Measurements from ENCODE around the gene MRPL16.
"Not testable (repeated sequence)": the region's sequence is repeated elsewhere in the genome, so short reads cannot be mapped to it uniquely, and the experiment has no call there.

MRPL16 gene

GRCh38 chr11:59851416-59851815 is 40.8 kb upstream of the MRPL16 start:
- H3K14ac ChIP-seq (ENCODE audit: low read length in 2 of 2); H3K9me3 ChIP-seq (ENCODE audit: control insufficient read depth, low read length); H2AK5ac ChIP-seq (ENCODE audit: low read length, severe bottlenecking); H2AFZ ChIP-seq (ENCODE audit: low read depth, low read length); H3K27ac ChIP-seq (ENCODE audit: low read length, poor library complexity, severe bottlenecking); DNase-seq; H3K4me1 ChIP-seq (ENCODE audit: control insufficient read depth, insufficient read depth, low read depth, low read length); H4K8ac ChIP-seq (ENCODE audit: low read length); H3K27me3 ChIP-seq (ENCODE audit: control insufficient read depth in 1 of 2, insufficient read depth in 1 of 2, low read length in 2 of 2); H2BK120ac ChIP-seq (ENCODE audit: low read depth, low read length); H3K9ac ChIP-seq (ENCODE audit: low read length); H2BK15ac ChIP-seq (ENCODE audit: low read depth, poor library complexity, severe bottlenecking); H3K36me3 ChIP-seq (ENCODE audit: control insufficient read depth in 1 of 2, insufficient read depth in 2 of 2, low read depth in 1 of 2, low read length in 2 of 2); H3K79me1 ChIP-seq (replicated peaks; ENCODE audit: low read length, poor library complexity, severe bottlenecking); H4K91ac ChIP-seq (ENCODE audit: low read length); H2BK5ac ChIP-seq (ENCODE audit: low read depth, low read length, poor library complexity, severe bottlenecking); H3K4me2 ChIP-seq (ENCODE audit: low read length, poor library complexity, severe bottlenecking); H3K4ac ChIP-seq (ENCODE audit: low read depth in 1 of 2, low read length in 2 of 2); H3K18ac ChIP-seq (ENCODE audit: low read depth in 1 of 2, low read length in 2 of 2); H3K23ac ChIP-seq (ENCODE audit: low read length in 2 of 2); H2BK12ac ChIP-seq (ENCODE audit: low read length in 2 of 2); H3K4me3 ChIP-seq (ENCODE audit: insufficient read depth in 1 of 2, low read depth in 1 of 2, low read length in 2 of 2): not testable (repeated sequence)
- 90% methylated on average over 5 of the region's 5 CpGs for WGBS

DNA sequence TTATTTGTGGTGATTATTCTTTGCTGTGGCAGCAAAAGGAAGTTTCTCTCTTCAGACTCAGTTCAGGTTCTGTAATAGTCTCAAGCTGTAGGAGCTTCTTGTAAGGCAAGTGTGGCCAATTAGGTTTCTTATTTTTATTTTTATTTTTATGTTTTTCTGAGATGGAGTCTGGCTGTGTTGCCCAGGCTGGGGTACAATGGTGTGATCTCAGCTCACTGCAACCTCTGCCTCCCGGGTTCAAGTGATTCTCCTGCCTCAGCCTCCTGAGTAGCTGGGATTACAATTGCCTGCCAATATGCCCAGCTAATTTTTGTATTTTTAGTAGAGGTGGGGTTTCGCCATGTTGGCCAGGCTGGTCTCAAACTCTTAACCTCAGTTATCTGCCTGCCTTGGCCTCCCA is 39.0 kb upstream of the MRPL16 start:
- H3K14ac ChIP-seq (ENCODE audit: low read length in 2 of 2); H2AK5ac ChIP-seq (ENCODE audit: low read length, severe bottlenecking); H3K9me3 ChIP-seq (ENCODE audit: control insufficient read depth, low read length); H4K8ac ChIP-seq (ENCODE audit: low read length); H3K4me1 ChIP-seq (ENCODE audit: control insufficient read depth, insufficient read depth, low read depth, low read length); H2BK15ac ChIP-seq (ENCODE audit: low read depth, poor library complexity, severe bottlenecking); H3K4me2 ChIP-seq (ENCODE audit: low read length, poor library complexity, severe bottlenecking); H3K27ac ChIP-seq (ENCODE audit: low read length, poor library complexity, severe bottlenecking); H3K18ac ChIP-seq (ENCODE audit: low read depth in 1 of 2, low read length in 2 of 2); H2BK12ac ChIP-seq (ENCODE audit: low read length in 2 of 2); H3K4ac ChIP-seq (ENCODE audit: low read depth in 1 of 2, low read length in 2 of 2); H3K9ac ChIP-seq (ENCODE audit: low read length); H4K91ac ChIP-seq (ENCODE audit: low read length); H3K27me3 ChIP-seq (ENCODE audit: control insufficient read depth in 1 of 2, insufficient read depth in 1 of 2, low read length in 2 of 2); H3K79me1 ChIP-seq (replicated peaks; ENCODE audit: low read length, poor library complexity, severe bottlenecking); H3K23ac ChIP-seq (ENCODE audit: low read length in 2 of 2); H2BK120ac ChIP-seq (ENCODE audit: low read depth, low read length); H3K4me3 ChIP-seq (ENCODE audit: insufficient read depth in 1 of 2, low read depth in 1 of 2, low read length in 2 of 2); DNase-seq; H3K36me3 ChIP-seq (ENCODE audit: control insufficient read depth in 1 of 2, insufficient read depth in 2 of 2, low read depth in 1 of 2, low read length in 2 of 2); H2AFZ ChIP-seq (ENCODE audit: low read depth, low read length); H2BK5ac ChIP-seq (ENCODE audit: low read depth, low read length, poor library complexity, severe bottlenecking): not testable (repeated sequence)
- WGBS = 93% methylated on average over 2 of the region's 2 CpGs

DNA sequence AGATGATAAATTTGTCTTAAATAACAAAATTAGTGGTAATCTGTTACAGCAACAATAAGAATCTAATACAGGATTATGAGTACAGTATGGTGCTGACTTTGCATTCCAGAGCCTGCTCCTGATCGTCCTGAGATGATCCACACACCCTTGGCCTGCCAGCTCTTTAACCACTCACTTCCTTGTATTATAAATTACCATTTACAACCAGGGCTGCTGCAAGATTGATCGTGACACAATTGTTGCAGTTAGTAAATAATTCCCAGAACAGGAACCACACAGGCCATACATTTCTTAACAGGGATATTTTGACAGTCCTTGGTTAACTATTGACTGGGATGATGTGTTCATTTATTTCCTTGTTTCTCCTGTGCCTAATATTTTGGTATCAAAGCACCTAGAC is 38.6 kb upstream of the MRPL16 start:
- no peak overlapping the region for H3K4me2 ChIP-seq (ENCODE audit: low read length, poor library complexity, severe bottlenecking)
- H2BK5ac ChIP-seq (ENCODE audit: low read depth, low read length, poor library complexity, severe bottlenecking) = no peak overlapping the region
- H3K18ac ChIP-seq (ENCODE audit: low read depth in 1 of 2, low read length in 2 of 2) = no peak overlapping the region
- H3K4me3 ChIP-seq (ENCODE audit: insufficient read depth in 1 of 2, low read depth in 1 of 2, low read length in 2 of 2) = no peak overlapping the region
- H3K4me1 ChIP-seq (ENCODE audit: control insufficient read depth, insufficient read depth, low read depth, low read length) = peaks cover 6% of the 10 kb centered on the region
- no peaks in the 10 kb centered on the region for H3K27me3 ChIP-seq (ENCODE audit: control insufficient read depth in 1 of 2, insufficient read depth in 1 of 2, low read length in 2 of 2)
- H3K14ac ChIP-seq (ENCODE audit: low read length in 2 of 2) = no peak overlapping the region
- no peak overlapping the region for H3K23ac ChIP-seq (ENCODE audit: low read length in 2 of 2)
- no peaks in the 10 kb centered on the region for H3K36me3 ChIP-seq (ENCODE audit: control insufficient read depth in 1 of 2, insufficient read depth in 2 of 2, low read depth in 1 of 2, low read length in 2 of 2)
- 17% methylated on average over 2 of the region's 2 CpGs for WGBS
- H2BK15ac ChIP-seq (ENCODE audit: low read depth, poor library complexity, severe bottlenecking) = no peak overlapping the region
- H2BK120ac ChIP-seq (ENCODE audit: low read depth, low read length) = no peak overlapping the region
- no peak overlapping the region for H2AFZ ChIP-seq (ENCODE audit: low read depth, low read length)
- no peak overlapping the region for H3K4ac ChIP-seq (ENCODE audit: low read depth in 1 of 2, low read length in 2 of 2)
- H4K91ac ChIP-seq (ENCODE audit: low read length) = no peak overlapping the region
- H3K27ac ChIP-seq (ENCODE audit: low read length, poor library complexity, severe bottlenecking) = peak overlapping the region; percentile 65
- no peak overlapping the region for H2AK5ac ChIP-seq (ENCODE audit: low read length, severe bottlenecking)
- DNase-seq = peak; percentile 8
- H3K9ac ChIP-seq (ENCODE audit: low read length) = no peak overlapping the region
- no peak overlapping the region for H4K8ac ChIP-seq (ENCODE audit: low read length)
- no peaks in the 10 kb centered on the region for H3K79me1 ChIP-seq (replicated peaks; ENCODE audit: low read length, poor library complexity, severe bottlenecking)
- H3K9me3 ChIP-seq (ENCODE audit: control insufficient read depth, low read length) = no peaks in the 10 kb centered on the region
- H2BK12ac ChIP-seq (ENCODE audit: low read length in 2 of 2) = no peak overlapping the region

GRCh38 chr11:59848439-59848838 is 37.9 kb upstream of the MRPL16 start:
- H3K36me3 ChIP-seq (ENCODE audit: control insufficient read depth in 1 of 2, insufficient read depth in 2 of 2, low read depth in 1 of 2, low read length in 2 of 2); H4K91ac ChIP-seq (ENCODE audit: low read length); H2BK15ac ChIP-seq (ENCODE audit: low read depth, poor library complexity, severe bottlenecking); H3K4ac ChIP-seq (ENCODE audit: low read depth in 1 of 2, low read length in 2 of 2); H2BK120ac ChIP-seq (ENCODE audit: low read depth, low read length); H2BK5ac ChIP-seq (ENCODE audit: low read depth, low read length, poor library complexity, severe bottlenecking); H3K9ac ChIP-seq (ENCODE audit: low read length); H3K4me3 ChIP-seq (ENCODE audit: insufficient read depth in 1 of 2, low read depth in 1 of 2, low read length in 2 of 2); H3K27me3 ChIP-seq (ENCODE audit: control insufficient read depth in 1 of 2, insufficient read depth in 1 of 2, low read length in 2 of 2); H2AFZ ChIP-seq (ENCODE audit: low read depth, low read length); DNase-seq; H3K79me1 ChIP-seq (replicated peaks; ENCODE audit: low read length, poor library complexity, severe bottlenecking); H3K4me2 ChIP-seq (ENCODE audit: low read length, poor library complexity, severe bottlenecking); H3K18ac ChIP-seq (ENCODE audit: low read depth in 1 of 2, low read length in 2 of 2); H4K8ac ChIP-seq (ENCODE audit: low read length); H3K14ac ChIP-seq (ENCODE audit: low read length in 2 of 2); H3K9me3 ChIP-seq (ENCODE audit: control insufficient read depth, low read length); H3K4me1 ChIP-seq (ENCODE audit: control insufficient read depth, insufficient read depth, low read depth, low read length); H2BK12ac ChIP-seq (ENCODE audit: low read length in 2 of 2); H3K23ac ChIP-seq (ENCODE audit: low read length in 2 of 2): not testable (repeated sequence)
- WGBS = 91% methylated on average over 6 of the region's 6 CpGs
- H3K27ac ChIP-seq (ENCODE audit: low read length, poor library complexity, severe bottlenecking) = peak overlapping the region; percentile 65
- peak overlapping the region; percentile 69 for H2AK5ac ChIP-seq (ENCODE audit: low read length, severe bottlenecking)
